Measurements from ENCODE around the gene S100A2. TPM values are rescaled to one million over a fixed set of nuclear protein-coding genes. Genes with fewer than 3 reads are reported as not detected.

Gene S100A2
- total and polyA plus RNA-seq, 2 of the 8 experiments (the other 6 are each of a cell fraction or from before 2014, with no cell fraction given), result 0.86 TPM; not detected in 1

DNA sequence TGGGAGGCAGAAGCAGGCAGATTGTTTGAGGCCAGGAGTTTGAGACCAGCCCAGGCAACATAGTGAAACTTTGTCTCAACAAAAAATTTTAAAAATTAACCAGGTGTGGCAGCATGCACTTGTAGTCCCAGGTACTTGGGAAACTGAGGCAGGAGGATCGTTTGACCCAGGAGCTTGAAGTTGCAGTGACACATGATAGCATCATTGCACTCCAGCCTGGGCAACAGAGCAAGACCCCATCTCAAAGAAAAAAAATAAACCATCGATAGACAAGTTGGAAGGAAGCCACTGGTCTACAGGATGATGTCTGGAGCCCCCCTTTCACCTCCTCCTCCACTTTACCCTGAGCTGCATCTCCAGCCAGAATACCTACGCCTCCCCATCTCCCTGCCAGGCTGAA lies 46.4 kb downstream of the S100A2 start:
- ChIA-PET CTCF (ENCODE audit: partially characterized antibody) (interaction anchor here (2.8 to 4.4 kb wide), 2 partner anchors 8 to 14 kb away, joined by 25 to 51 read pairs; partner anchors contain the start of gene S100A6), POLR2A (ENCODE audit: partially characterized antibody) (no interaction called here)
- 88% methylated on average over 3 of the region's 3 CpGs; no CpG with 5 or more reads in 1 of the 2 experiments for WGBS, 2 experiments (ENCODE audit: extremely low coverage in 1 of 2, insufficient coverage in 1 of 2, insufficient read length in 1 of 2, insufficient replicate concordance in 2 of 2, low coverage in 1 of 2, low lambda C conversion rate in 2 of 2, missing lambda C conversion rate in 1 of 2)
- Histone ChIP-seq H3K4me3 (ENCODE audit: extremely low read depth in 1 of 4, insufficient read depth in 2 of 4, low read depth in 3 of 4, low read length in 4 of 4) (no peak overlapping the region), H3K27me3 (replicated peaks in 1 of 4; ENCODE audit: control insufficient read depth in 3 of 4, extremely low read depth in 1 of 4, insufficient read depth in 3 of 4, low read length in 3 of 4) (peaks cover 0 to 14% (median 8%) of the 10 kb centered on the region in 4 experiments; a peak in 4 of 7 replicates), H2BK15ac (ENCODE audit: low read length) (no peak overlapping the region), H2BK12ac (ENCODE audit: low read depth, low read length) (no peak overlapping the region), H3K56ac (replicated peaks; ENCODE audit: insufficient read length, low read depth, low read length) (no peak overlapping the region), H2AFZ (ENCODE audit: low read length) (no peak overlapping the region), H3K23ac (ENCODE audit: insufficient read length) (no peak overlapping the region), H2BK5ac (ENCODE audit: low read depth, low read length) (no peak overlapping the region), H3K27ac (ENCODE audit: low read depth, low read length) (no peak overlapping the region), H4K20me1 (replicated peaks in 1 of 2; ENCODE audit: control insufficient read depth in 1 of 2, insufficient read depth in 2 of 2, low read length in 2 of 2) (no peaks in the 10 kb centered on the region), H3K14ac (ENCODE audit: insufficient read length) (no peak overlapping the region), H4K91ac (replicated peaks; ENCODE audit: insufficient read length, low read length) (no peak overlapping the region), H3K4me1 (replicated peaks in 1 of 4; ENCODE audit: control insufficient read depth in 3 of 4, insufficient read depth in 4 of 4, low read length in 3 of 4) (peaks cover 3 to 11% (median 5%) of the 10 kb centered on the region in 4 experiments; a peak in 6 of 7 replicates), H3K23me2 (ENCODE audit: low read depth, low read length) (no peaks in the 10 kb centered on the region), H2AK5ac (ENCODE audit: low read depth, low read length) (no peak overlapping the region), H2BK20ac (ENCODE audit: low read length) (peak overlapping the region; percentile 48; the same call in 1 of the 2 replicates), H4K5ac (ENCODE audit: insufficient read length, low read depth, low read length) (no peak overlapping the region), H3K4ac (replicated peaks; ENCODE audit: insufficient read length, low read depth, low read length) (no peak overlapping the region), H2BK120ac (replicated peaks; ENCODE audit: low read depth, low read length) (no peak overlapping the region), H4K8ac (ENCODE audit: extremely low read depth, insufficient read depth, low read length) (no peak overlapping the region), H3K36me3 (ENCODE audit: control insufficient read depth in 2 of 4, insufficient read depth in 4 of 4, low read length in 3 of 4) (no peaks in the 10 kb centered on the region; a peak in 1 of 8 replicates), H3K18ac (ENCODE audit: extremely low read depth, low read length) (no peak overlapping the region), H3K79me2 (ENCODE audit: control insufficient read depth in 1 of 2, insufficient read depth in 2 of 2, low read length in 2 of 2) (no peaks in the 10 kb centered on the region), H3K79me1 (ENCODE audit: low read depth, low read length) (no peaks in the 10 kb centered on the region), H3K9me3 (ENCODE audit: insufficient read depth in 2 of 2, low read depth in 1 of 2, low read length in 1 of 2) (peaks cover 0 to 2% of the 10 kb centered on the region in 2 experiments; a peak in 1 of 4 replicates), H3K4me2 (ENCODE audit: insufficient read depth in 1 of 2, low read depth in 2 of 2, low read length in 2 of 2) (no peak overlapping the region), H3K9ac (replicated peaks in 1 of 4; ENCODE audit: extremely low read depth in 1 of 4, low read depth in 3 of 4, low read length in 3 of 4) (no peak overlapping the region)
- no peak for TF ChIP-seq EGR1 (IDR thresholded peaks at IDR 0.05; ENCODE audit: borderline replicate concordance, low read depth, low read length)
- DNase-seq (ENCODE audit: low read depth in 1 of 2, low spot score in 2 of 2) (no peak), FAIRE-seq (no peak)
